Renal cortex interstitium (tissue), 11 donors: ENCODE results near the gene SARDH. TPM values are rescaled to one million over a fixed set of nuclear protein-coding genes. Genes with fewer than 3 reads are reported as not detected.

Source experiments
- DNase-seq, 11 donors: peaks; one replicate each; pipeline ENCODE4 v3.0.0-alpha.2; 2013; ENCODE audit warnings: low read depth in 9 of 11, low spot score in 4 of 11; ENCODE audit errors: extremely low read depth in 1 of 11
- polyA plus RNA-seq, 3 donors: library from polyadenylated mRNA; unstranded; fragments of 120-200 nt; gene quantifications; one replicate each; pipeline ENCODE4 v1.2.1, GENCODE V29; 2013; ENCODE audit not compliant: insufficient read length in 3 of 3

The SARDH gene
- polyA plus RNA-seq, 3 donors = 7.6 to 13.3 (median 12.3) TPM

- DNase-seq = no peak
These were observed 93.0 kb downstream of the SARDH start for GRCh38 chr9:133645021-133645765.

GRCh38 chr9:133643978-133644760, 94.0 kb downstream of the SARDH start:
- no peak for DNase-seq

GRCh38 chr9:133643362-133643755, 94.8 kb downstream of the SARDH start:
- DNase-seq = no peak

GRCh38 chr9:133642708-133643361, 95.3 kb downstream of the SARDH start:
- no peak for DNase-seq

- DNase-seq = no peak
These were observed 96.1 kb downstream of the SARDH start for GRCh38 chr9:133641861-133642595.

- DNase-seq = no peak
These were observed 96.8 kb downstream of the SARDH start for GRCh38 chr9:133641396-133641655.

- DNase-seq = no peak
These were observed 97.4 kb downstream of the SARDH start for GRCh38 chr9:133640580-133641395.

GRCh38 chr9:133640160-133640559, 98.0 kb downstream of the SARDH start:
- DNase-seq = no peak

- DNase-seq = no peak
These were observed 98.5 kb downstream of the SARDH start for GRCh38 chr9:133639613-133640012.

GRCh38 chr9:133638711-133639110, 99.4 kb downstream of the SARDH start:
- DNase-seq = no peak

- no peak for DNase-seq
These were observed 100.1 kb downstream of the SARDH start for GRCh38 chr9:133638076-133638475.

- DNase-seq = no peak
These were observed 100.6 kb downstream of the SARDH start for GRCh38 chr9:133637451-133638055.

- no peak for DNase-seq
These were observed 101.2 kb downstream of the SARDH start for GRCh38 chr9:133636902-133637301.

GRCh38 chr9:133635533-133636531, 102.3 kb downstream of the SARDH start, which contains the start of gene DBH:
Gene DBH (plus strand): TSS chr9:133636363. CDS start chr9:133636372, 9 bp downstream.
- DNase-seq = no peak

GRCh38 chr9:133635098-133635497, 103.1 kb downstream of the SARDH start:
- DNase-seq = peak in 1 of 11 donors; percentile 42

GRCh38 chr9:133634081-133634691, 104.0 kb downstream of the SARDH start:
- peak in 1 of 11 donors; percentile 30 for DNase-seq

- no peak for DNase-seq
These were observed 104.5 kb downstream of the SARDH start for GRCh38 chr9:133633681-133634080.
